Measurements from ENCODE around the gene PYCARD. TPM values are rescaled to one million over a fixed set of nuclear protein-coding genes. Genes with fewer than 3 reads are reported as not detected.

The PYCARD gene
- total RNA-seq, 4 donors from 2014 or later: 27.8 to 64.5 (median 46.7) TPM

DNA sequence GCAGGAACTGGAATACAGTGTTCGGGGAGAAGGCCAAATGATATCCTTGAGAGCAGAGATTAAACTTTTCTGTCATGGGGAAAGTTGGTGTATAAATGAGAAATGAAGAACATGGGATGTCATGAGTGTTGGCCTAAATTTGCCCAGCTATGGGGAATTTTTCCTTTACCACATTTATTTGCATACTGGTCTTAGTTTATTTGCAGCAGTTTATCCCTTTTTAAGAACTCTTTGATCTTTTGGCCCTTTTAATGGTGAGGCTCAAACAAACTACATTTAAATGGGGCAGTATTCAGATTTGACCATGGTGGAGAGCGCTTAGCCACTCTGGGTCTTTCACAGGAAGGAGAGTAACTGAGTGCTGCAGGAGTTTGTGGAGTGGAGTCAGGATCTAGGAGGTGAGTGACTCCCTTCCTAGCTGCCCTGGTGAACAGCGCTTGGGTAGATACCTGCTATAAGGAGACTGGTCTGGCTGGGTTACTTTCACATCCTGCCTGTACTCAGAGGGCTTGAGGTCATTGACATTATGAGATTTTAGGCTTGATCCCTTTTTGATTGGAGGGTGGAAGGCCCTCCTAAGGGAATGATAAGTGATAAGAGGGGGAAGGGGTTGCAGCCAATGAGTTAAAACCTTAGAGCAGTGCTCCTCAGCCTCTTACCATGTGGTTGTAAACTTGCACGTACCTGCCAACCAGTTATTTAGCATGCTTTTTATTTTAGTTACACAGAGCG, 10.7 kb downstream of the PYCARD start:
- Histone ChIP-seq H3K36me3 (peaks cover 7 to 100% (median 37%) of the 10 kb centered on the region in 3 donors), H3K27ac (no peak overlapping the region), H3K9me3 (no peaks in the 10 kb centered on the region), H3K4me1 (peaks cover 0 to 10% (median 0%) of the 10 kb centered on the region in 4 donors), H3K4me3 (no peak overlapping the region), H3K27me3 (no peaks in the 10 kb centered on the region)
- WGBS, 2 donors: 83 to 84% methylated on average over 5 of the region's 5 CpGs
- no peak for DNase-seq (ENCODE audit: low spot score in 2 of 2)
- TF ChIP-seq, protein P1, sequence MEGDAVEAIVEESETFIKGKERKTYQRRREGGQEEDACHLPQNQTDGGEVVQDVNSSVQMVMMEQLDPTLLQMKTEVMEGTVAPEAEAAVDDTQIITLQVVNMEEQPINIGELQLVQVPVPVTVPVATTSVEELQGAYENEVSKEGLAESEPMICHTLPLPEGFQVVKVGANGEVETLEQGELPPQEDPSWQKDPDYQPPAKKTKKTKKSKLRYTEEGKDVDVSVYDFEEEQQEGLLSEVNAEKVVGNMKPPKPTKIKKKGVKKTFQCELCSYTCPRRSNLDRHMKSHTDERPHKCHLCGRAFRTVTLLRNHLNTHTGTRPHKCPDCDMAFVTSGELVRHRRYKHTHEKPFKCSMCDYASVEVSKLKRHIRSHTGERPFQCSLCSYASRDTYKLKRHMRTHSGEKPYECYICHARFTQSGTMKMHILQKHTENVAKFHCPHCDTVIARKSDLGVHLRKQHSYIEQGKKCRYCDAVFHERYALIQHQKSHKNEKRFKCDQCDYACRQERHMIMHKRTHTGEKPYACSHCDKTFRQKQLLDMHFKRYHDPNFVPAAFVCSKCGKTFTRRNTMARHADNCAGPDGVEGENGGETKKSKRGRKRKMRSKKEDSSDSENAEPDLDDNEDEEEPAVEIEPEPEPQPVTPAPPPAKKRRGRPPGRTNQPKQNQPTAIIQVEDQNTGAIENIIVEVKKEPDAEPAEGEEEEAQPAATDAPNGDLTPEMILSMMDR (IDR thresholded peaks at IDR 0.05): no peak
- TF ChIP-seq EP300 (IDR thresholded peaks at IDR 0.05): no peak
- TF ChIP-seq POLR2A (IDR thresholded peaks at IDR 0.05): no peak

DNA sequence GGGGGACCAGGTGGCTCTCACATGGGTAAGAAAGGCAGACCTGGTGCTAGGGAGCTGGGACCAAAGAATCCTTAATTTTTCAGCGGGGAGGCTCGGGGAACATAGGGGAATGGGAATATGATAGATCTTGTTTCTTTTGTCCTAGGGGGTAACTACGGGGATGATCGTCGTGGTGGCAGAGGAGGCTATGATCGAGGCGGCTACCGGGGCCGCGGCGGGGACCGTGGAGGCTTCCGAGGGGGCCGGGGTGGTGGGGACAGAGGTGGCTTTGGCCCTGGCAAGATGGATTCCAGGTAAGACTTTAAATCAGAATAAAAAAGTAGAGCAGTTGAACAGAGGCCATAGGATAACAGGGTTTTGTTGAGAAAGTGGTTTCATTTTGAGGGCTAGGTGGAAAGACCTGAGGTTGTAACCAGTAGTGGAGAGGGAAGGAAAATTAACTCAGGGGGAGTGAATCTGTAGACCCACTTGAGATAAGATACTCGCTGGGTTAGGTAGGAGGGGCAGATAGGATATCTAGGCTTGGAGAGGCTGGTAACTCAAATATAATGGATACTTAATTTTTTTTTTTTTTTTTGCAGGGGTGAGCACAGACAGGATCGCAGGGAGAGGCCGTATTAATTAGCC, 11.6 kb downstream of the PYCARD start:
- DNase-seq (ENCODE audit: low spot score in 2 of 2): no peak
- no peak overlapping the region for H3K4me3 ChIP-seq
- peaks cover 7 to 100% (median 45%) of the 10 kb centered on the region in 3 donors for H3K36me3 ChIP-seq
- peaks cover 0 to 19% (median 0%) of the 10 kb centered on the region in 4 donors for H3K4me1 ChIP-seq
- H3K27me3 ChIP-seq: no peaks in the 10 kb centered on the region
- no peak overlapping the region for H3K27ac ChIP-seq
- no peaks in the 10 kb centered on the region for H3K9me3 ChIP-seq
- WGBS, 2 donors: 92 to 95% methylated on average over 17 of the region's 17 CpGs
- TF ChIP-seq, protein P1 (IDR thresholded peaks at IDR 0.05): no peak
- TF ChIP-seq EP300 (IDR thresholded peaks at IDR 0.05) (no peak), POLR2A (IDR thresholded peaks at IDR 0.05) (no peak)

DNA sequence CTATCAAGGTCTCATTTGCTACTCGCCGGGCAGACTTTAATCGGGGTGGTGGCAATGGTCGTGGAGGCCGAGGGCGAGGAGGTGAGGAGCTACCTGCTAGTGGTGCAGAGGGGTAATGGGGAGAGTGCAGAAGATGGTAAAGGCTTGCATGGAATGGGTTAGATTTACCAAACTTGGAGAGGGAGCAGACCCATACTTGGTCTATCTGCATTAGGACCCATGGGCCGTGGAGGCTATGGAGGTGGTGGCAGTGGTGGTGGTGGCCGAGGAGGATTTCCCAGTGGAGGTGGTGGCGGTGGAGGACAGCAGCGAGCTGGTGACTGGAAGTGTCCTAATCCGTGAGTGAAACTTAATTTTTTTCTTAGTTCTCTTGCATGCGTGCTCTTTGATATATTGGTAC, 12.5 kb downstream of the PYCARD start:
- Histone ChIP-seq H3K36me3 (peaks cover 9 to 100% (median 49%) of the 10 kb centered on the region in 3 donors), H3K4me1 (peaks cover 0 to 28% (median 2%) of the 10 kb centered on the region in 4 donors), H3K4me3 (no peak overlapping the region), H3K9me3 (no peaks in the 10 kb centered on the region), H3K27ac (no peak overlapping the region), H3K27me3 (no peaks in the 10 kb centered on the region)
- no peak for DNase-seq (ENCODE audit: low spot score in 2 of 2)
- 95 to 96% methylated on average over 12 of the region's 12 CpGs for WGBS, 2 donors
- TF ChIP-seq EP300 (IDR thresholded peaks at IDR 0.05): no peak
- TF ChIP-seq POLR2A (IDR thresholded peaks at IDR 0.05): no peak
- TF ChIP-seq, protein P1 (IDR thresholded peaks at IDR 0.05): no peak

DNA sequence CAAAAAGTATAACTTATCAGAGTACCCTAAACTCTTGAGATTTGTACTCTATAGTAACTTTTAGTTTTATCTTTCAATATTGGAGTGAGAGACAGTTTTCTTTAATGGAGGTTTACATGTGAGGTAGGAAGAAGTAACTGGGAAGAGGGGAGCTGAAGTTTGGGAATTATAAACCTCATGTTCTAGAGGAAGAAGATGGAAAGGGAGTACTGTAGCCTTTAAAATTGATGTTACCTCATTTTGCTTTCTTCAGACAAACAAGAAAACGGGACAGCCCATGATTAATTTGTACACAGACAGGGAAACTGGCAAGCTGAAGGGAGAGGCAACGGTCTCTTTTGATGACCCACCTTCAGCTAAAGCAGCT, 13.2 kb downstream of the PYCARD start:
- no peak for DNase-seq (ENCODE audit: low spot score in 2 of 2)
- H3K27ac ChIP-seq: no peak overlapping the region
- peaks cover 0 to 34% (median 2%) of the 10 kb centered on the region in 4 donors for H3K4me1 ChIP-seq
- H3K4me3 ChIP-seq: no peak overlapping the region
- TF ChIP-seq POLR2A (IDR thresholded peaks at IDR 0.05) (no peak), EP300 (IDR thresholded peaks at IDR 0.05) (no peak)
- TF ChIP-seq, protein P1 (IDR thresholded peaks at IDR 0.05): no peak
- 83 to 87% methylated on average over 2 of the region's 2 CpGs for WGBS, 2 donors
- no peaks in the 10 kb centered on the region for H3K27me3 ChIP-seq
- peaks cover 9 to 100% (median 52%) of the 10 kb centered on the region in 3 donors for H3K36me3 ChIP-seq
- no peaks in the 10 kb centered on the region for H3K9me3 ChIP-seq

All from tibial nerve (tissue), 4 donors.